ENCODE measurements around the gene KCNK1.

The KCNK1 gene

DNA sequence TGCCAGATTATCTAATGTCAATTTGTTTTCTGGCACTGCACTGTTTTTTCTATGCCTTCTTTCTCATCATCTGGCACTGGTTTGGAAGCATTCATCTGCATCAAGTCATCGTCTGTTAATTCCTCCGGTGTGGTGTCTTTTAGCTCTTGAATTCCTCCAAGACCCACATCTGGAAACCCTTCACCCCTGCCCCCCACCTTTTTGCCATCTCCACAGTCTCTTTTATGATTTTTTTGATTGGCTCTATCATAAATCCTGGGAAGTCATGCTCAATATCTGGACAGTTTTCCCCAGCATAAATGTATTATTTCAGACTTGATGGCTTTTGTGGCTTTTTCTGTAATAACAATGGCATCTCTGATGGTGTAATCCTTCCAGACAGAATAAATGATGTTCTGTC, 10.4 kb upstream of the KCNK1 start:
- H3K27me3 ChIP-seq (ENCODE audit: insufficient read depth, poor library complexity, severe bottlenecking), result no peaks in the 10 kb centered on the region
- no peak overlapping the region for H3K4me3 ChIP-seq (replicated peaks; ENCODE audit: insufficient read depth, low read length)
- TF ChIP-seq POLR2AphosphoS5 (IDR thresholded peaks at IDR 0.05; ENCODE audit: low read depth) (no peak), GABPA (IDR thresholded peaks at IDR 0.05; ENCODE audit: low read depth) (no peak), SPI1 (IDR thresholded peaks at IDR 0.05; ENCODE audit: borderline replicate concordance, low read depth) (no peak)
- TF ChIP-seq, protein P1, sequence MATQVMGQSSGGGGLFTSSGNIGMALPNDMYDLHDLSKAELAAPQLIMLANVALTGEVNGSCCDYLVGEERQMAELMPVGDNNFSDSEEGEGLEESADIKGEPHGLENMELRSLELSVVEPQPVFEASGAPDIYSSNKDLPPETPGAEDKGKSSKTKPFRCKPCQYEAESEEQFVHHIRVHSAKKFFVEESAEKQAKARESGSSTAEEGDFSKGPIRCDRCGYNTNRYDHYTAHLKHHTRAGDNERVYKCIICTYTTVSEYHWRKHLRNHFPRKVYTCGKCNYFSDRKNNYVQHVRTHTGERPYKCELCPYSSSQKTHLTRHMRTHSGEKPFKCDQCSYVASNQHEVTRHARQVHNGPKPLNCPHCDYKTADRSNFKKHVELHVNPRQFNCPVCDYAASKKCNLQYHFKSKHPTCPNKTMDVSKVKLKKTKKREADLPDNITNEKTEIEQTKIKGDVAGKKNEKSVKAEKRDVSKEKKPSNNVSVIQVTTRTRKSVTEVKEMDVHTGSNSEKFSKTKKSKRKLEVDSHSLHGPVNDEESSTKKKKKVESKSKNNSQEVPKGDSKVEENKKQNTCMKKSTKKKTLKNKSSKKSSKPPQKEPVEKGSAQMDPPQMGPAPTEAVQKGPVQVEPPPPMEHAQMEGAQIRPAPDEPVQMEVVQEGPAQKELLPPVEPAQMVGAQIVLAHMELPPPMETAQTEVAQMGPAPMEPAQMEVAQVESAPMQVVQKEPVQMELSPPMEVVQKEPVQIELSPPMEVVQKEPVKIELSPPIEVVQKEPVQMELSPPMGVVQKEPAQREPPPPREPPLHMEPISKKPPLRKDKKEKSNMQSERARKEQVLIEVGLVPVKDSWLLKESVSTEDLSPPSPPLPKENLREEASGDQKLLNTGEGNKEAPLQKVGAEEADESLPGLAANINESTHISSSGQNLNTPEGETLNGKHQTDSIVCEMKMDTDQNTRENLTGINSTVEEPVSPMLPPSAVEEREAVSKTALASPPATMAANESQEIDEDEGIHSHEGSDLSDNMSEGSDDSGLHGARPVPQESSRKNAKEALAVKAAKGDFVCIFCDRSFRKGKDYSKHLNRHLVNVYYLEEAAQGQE (IDR thresholded peaks at IDR 0.05; ENCODE audit: insufficient replicate concordance, low read depth), result no peak
- TF ChIP-seq, protein P2, sequence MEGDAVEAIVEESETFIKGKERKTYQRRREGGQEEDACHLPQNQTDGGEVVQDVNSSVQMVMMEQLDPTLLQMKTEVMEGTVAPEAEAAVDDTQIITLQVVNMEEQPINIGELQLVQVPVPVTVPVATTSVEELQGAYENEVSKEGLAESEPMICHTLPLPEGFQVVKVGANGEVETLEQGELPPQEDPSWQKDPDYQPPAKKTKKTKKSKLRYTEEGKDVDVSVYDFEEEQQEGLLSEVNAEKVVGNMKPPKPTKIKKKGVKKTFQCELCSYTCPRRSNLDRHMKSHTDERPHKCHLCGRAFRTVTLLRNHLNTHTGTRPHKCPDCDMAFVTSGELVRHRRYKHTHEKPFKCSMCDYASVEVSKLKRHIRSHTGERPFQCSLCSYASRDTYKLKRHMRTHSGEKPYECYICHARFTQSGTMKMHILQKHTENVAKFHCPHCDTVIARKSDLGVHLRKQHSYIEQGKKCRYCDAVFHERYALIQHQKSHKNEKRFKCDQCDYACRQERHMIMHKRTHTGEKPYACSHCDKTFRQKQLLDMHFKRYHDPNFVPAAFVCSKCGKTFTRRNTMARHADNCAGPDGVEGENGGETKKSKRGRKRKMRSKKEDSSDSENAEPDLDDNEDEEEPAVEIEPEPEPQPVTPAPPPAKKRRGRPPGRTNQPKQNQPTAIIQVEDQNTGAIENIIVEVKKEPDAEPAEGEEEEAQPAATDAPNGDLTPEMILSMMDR (IDR thresholded peaks at IDR 0.05; ENCODE audit: insufficient read depth, low read length), result no peak
- DNase-seq (ENCODE audit: low read depth in 1 of 2, low spot score in 1 of 2), result no peak
- H3K27ac ChIP-seq (replicated peaks), result no peak overlapping the region

DNA sequence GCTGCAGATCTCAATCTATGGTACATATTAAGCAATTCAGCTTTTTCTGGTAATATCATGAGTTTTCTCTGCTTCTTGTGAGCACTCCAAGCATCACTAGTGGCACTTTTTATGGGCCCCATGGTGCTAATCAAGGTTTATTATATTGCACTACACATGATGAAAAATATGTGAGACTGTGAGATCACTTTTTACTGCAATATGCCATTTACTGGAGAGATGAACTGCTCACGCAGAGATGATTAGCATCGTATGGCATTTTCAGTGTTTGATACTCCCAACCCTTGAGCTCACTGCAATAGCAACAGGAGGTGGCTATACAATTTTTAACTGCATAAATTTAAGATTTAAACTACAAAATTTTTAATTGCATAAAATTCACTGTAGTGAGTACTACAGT, 8.7 kb upstream of the KCNK1 start:
- no peak overlapping the region for H3K27ac ChIP-seq (replicated peaks)
- DNase-seq (ENCODE audit: low read depth in 1 of 2, low spot score in 1 of 2), result no peak
- no peaks in the 10 kb centered on the region for H3K27me3 ChIP-seq (ENCODE audit: insufficient read depth, poor library complexity, severe bottlenecking)
- TF ChIP-seq GABPA (IDR thresholded peaks at IDR 0.05; ENCODE audit: low read depth), result no peak
- TF ChIP-seq, protein P2 (IDR thresholded peaks at IDR 0.05; ENCODE audit: insufficient read depth, low read length), result no peak
- no peak for TF ChIP-seq SPI1 (IDR thresholded peaks at IDR 0.05; ENCODE audit: borderline replicate concordance, low read depth)
- TF ChIP-seq, protein P1 (IDR thresholded peaks at IDR 0.05; ENCODE audit: insufficient replicate concordance, low read depth), result no peak
- TF ChIP-seq POLR2AphosphoS5 (IDR thresholded peaks at IDR 0.05; ENCODE audit: low read depth), result no peak
- H3K4me3 ChIP-seq (replicated peaks; ENCODE audit: insufficient read depth, low read length), result no peak overlapping the region

DNA sequence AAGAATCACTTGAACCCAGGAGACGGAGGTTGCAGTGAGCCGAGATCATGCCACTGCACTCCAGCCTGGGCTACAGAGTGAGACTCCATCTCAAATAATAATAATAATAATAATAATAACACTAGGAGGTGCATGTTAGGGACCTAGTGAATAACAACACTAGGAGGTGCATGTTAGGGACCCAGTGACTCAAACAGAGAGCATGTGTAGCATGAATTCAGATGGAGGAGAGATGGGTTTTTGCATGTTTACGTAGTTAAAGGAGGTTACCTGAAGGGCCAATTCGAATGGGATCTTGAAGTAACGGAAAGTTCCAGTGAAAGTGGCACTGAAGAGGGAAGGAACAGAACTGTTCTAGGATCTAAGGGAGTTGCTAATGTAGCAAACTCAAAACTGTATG, 7.1 kb upstream of the KCNK1 start:
- Histone ChIP-seq H3K27ac (replicated peaks) (no peak overlapping the region), H3K4me3 (replicated peaks; ENCODE audit: insufficient read depth, low read length) (no peak overlapping the region), H3K27me3 (ENCODE audit: insufficient read depth, poor library complexity, severe bottlenecking) (peaks cover under 1% of the 10 kb centered on the region)
- no peak for DNase-seq (ENCODE audit: low read depth in 1 of 2, low spot score in 1 of 2)
- TF ChIP-seq, protein P1 (IDR thresholded peaks at IDR 0.05; ENCODE audit: insufficient replicate concordance, low read depth), result no peak
- no peak for TF ChIP-seq POLR2AphosphoS5 (IDR thresholded peaks at IDR 0.05; ENCODE audit: low read depth)
- TF ChIP-seq SPI1 (IDR thresholded peaks at IDR 0.05; ENCODE audit: borderline replicate concordance, low read depth), result no peak
- TF ChIP-seq GABPA (IDR thresholded peaks at IDR 0.05; ENCODE audit: low read depth), result no peak
- TF ChIP-seq, protein P2 (IDR thresholded peaks at IDR 0.05; ENCODE audit: insufficient read depth, low read length), result no peak

All from HL-60 (cell line).